Measurements from ENCODE around the gene PLA2G15.
A peak's percentile ranks its signal among the peaks of the same experiment; 100 is the strongest.

Gene PLA2G15

GRCh38 chr16:68298312-68298711, 53.1 kb downstream of the PLA2G15 start:
- no peak overlapping the region for H3K4me3 ChIP-seq (ENCODE audit: low read length)
- TF ChIP-seq CTCF (conservative IDR thresholded peaks at IDR 0.05; ENCODE audit: low read length) = no peak
- DNase-seq (ENCODE audit: low read depth) = no peak

GRCh38 chr16:68298907-68299561, 53.9 kb downstream of the PLA2G15 start:
- H3K4me3 ChIP-seq (ENCODE audit: low read length) = no peak overlapping the region
- peak; percentile 89 for DNase-seq (ENCODE audit: low read depth)
- no peak for TF ChIP-seq CTCF (conservative IDR thresholded peaks at IDR 0.05; ENCODE audit: low read length)

- TF ChIP-seq CTCF (conservative IDR thresholded peaks at IDR 0.05; ENCODE audit: low read length) = no peak
- DNase-seq (ENCODE audit: low read depth) = no peak
- no peak overlapping the region for H3K4me3 ChIP-seq (ENCODE audit: low read length)
Observed at GRCh38 chr16:68299571-68300453, 54.6 kb downstream of the PLA2G15 start.

GRCh38 chr16:68300734-68301459, 55.7 kb downstream of the PLA2G15 start:
- DNase-seq (ENCODE audit: low read depth) = peak; percentile 28
- no peak for TF ChIP-seq CTCF (conservative IDR thresholded peaks at IDR 0.05; ENCODE audit: low read length)
- H3K4me3 ChIP-seq (ENCODE audit: low read length) = no peak overlapping the region

GRCh38 chr16:68306633-68307032, 61.5 kb downstream of the PLA2G15 start:
- TF ChIP-seq CTCF (conservative IDR thresholded peaks at IDR 0.05; ENCODE audit: low read length) = no peak
- no peak overlapping the region for H3K4me3 ChIP-seq (ENCODE audit: low read length)
- DNase-seq (ENCODE audit: low read depth) = no peak

- H3K4me3 ChIP-seq (ENCODE audit: low read length) = peak overlapping the region; percentile 99
- TF ChIP-seq CTCF (conservative IDR thresholded peaks at IDR 0.05; ENCODE audit: low read length) = no peak
- no peak for DNase-seq (ENCODE audit: low read depth)
Observed at GRCh38 chr16:68309799-68310198, 64.6 kb downstream of the PLA2G15 start.

Data from AG10803 (cell line).